A204.1 (cell line): ENCODE measurements around the gene TMOD2.

ENCODE experiments used
- FAIRE-seq: peaks from 2 replicates; lab custom pipeline; 2012; peaks lifted over from hg19 to GRCh38; lab: Jason Lieb, UNC

Gene TMOD2

GRCh38 chr15:51736069-51736468, 15.3 kb upstream of the TMOD2 start:
- no peak for FAIRE-seq

- FAIRE-seq = no peak
Observed at GRCh38 chr15:51736751-51737521, 14.5 kb upstream of the TMOD2 start.

DNA sequence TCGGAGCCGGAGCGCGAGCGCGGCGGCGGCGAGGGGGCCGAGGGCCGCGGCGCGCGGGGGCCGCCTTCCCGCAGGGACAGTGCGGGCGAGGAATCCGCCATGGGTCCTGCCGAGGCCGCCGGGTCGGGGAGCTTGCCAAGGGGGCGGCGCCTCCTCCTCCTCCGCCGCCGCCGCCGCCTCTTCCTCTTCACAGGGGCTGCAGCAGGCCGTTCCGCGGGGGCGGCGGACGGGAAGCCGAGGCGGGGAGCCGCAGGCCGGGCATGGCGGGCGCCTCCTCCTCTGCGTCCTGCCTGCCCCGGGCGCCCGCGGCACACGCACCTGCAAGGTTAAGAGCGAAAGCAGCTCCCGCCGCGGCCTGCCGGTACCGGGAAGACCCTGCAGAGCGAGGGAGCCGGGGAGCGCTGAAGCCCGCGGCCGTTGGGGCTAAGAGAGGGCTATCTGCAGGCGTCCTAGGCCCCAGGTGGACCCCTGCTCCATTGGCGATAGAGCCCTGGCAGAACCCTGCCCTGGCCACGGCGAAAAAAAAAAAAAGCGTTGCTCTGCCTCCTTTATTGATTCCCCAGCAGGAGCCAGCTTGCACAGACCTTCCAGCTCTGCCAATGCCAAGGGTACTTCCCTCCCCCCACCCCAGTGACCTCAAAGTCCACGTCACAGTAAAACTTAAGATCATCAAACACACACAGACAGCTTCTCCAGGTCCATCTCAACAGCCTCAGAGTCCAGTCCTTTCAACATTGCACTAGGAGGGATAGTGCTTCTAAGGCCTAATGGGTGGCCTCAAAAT, 13.7 kb upstream of the TMOD2 start, which contains the start of gene LYSMD2:
Gene LYSMD2 (minus strand): TSS at position 134 of the 784 bp plus-strand sequence. CDS start 33 bp downstream, at position 101.
- FAIRE-seq = no peak

DNA sequence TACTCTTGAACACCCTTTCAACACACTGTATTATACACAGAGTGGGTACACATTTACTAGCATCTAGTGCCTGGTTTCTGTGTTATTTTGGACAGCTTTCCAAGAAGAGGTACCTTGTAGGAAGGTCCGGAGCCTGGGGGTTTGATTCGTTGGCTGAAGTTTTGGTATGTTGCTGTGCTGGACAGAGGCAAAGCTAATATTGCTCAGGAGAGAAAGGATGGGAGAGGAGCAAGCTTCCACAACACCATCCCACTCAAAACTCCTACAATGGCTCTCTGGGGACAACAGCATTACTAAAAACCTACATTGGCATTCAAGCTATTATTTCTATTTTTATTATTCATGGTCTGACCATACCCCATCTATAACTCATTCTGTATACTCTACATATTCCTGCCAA, 12.8 kb upstream of the TMOD2 start:
- FAIRE-seq = no peak

DNA sequence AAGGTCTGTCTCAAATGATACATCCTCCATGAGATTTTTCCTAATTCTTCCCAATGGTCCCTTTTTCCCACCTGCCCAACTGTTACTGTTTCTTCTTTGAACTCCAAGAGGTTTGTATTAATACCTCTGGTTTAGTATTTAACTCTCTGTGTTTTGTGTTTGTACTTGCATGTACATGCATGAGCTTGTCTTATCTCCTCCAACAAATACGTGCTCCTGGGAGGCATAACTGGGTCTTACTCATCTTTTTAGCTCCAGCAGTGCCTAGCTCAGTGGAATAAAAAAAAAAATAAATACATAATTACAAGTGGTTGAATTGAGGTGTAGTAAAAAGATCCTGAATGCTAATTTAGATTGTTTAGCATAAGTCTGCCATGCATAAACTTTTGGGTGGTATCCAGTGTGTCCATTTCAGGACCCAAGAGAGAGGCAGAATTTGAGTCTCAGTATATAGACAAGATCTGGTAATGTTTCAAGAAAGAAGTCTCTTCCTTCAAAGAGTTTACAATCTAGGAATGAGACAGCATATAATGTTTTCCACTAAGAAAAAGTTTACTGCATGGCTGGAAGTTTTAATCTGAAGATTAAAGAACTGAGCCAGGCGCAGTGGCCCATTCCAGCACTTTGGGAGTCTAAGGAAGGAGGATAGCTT, 12.2 kb upstream of the TMOD2 start:
- no peak for FAIRE-seq

- no peak for FAIRE-seq
Observed at GRCh38 chr15:51749307-51749706, 2.1 kb upstream of the TMOD2 start.

DNA sequence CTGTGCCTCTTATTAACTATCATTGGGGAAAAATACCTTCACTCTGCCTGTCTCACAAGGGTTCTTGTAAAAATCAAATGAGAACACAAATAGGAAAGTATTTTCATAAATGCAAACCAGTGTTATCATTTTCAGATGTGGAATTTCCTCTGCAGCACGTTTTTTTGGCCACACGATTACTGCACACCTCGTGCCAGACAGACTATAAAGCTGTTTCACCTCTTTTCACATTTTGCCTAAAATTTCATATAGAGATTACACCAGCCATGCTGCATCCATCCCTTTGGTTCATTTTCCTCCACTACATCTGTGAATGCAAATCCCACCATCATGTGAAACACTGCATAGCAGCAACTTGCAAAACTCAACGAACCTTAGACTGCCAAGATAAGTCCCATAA, 1.2 kb upstream of the TMOD2 start:
- no peak for FAIRE-seq

GRCh38 chr15:51751697-51752683, 593 bp downstream of the TMOD2 start:
- FAIRE-seq = no peak

DNA sequence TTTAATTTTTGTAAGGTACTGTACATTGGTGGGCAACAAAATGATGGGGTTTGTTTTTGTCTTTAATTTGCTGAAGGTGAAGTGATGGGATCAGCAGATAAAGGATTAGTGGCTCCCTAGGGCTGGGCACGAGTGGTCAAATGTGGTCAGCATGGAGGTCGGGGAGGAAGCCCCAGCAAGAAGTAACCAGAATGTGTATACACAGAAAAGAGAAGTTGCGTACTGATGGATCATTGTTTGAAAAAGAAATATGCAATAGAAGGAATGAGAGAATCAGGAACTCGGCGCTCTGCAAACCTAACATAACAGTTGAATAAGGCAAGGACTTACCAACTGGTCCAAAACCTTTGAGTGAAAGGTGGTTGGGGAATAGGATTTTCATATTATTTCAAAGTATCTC, 1.5 kb downstream of the TMOD2 start:
- FAIRE-seq = no peak

- no peak for FAIRE-seq
Observed at GRCh38 chr15:51754267-51754666, 2.9 kb downstream of the TMOD2 start.

DNA sequence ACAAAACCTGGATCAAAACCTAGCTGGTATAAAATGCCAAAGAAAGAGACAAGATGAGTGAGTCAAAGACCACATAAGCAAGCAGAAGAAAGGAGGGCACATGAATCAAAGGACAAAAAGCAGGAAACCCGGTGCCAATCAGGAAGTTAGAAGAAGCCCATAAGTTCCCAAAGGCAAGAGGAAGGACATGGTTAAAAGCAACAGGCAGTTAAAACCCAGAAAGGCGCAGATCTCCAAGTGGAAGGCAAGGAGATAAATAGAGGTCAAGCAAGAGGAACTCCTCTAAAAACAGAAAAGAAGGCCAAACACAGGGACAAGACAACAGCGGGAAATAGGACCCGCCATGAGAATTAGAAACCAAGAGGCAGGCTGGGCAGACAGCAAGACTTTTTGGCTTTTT, 4.4 kb downstream of the TMOD2 start:
- FAIRE-seq = no peak

GRCh38 chr15:51756482-51756881, 5.1 kb downstream of the TMOD2 start:
- FAIRE-seq = no peak

DNA sequence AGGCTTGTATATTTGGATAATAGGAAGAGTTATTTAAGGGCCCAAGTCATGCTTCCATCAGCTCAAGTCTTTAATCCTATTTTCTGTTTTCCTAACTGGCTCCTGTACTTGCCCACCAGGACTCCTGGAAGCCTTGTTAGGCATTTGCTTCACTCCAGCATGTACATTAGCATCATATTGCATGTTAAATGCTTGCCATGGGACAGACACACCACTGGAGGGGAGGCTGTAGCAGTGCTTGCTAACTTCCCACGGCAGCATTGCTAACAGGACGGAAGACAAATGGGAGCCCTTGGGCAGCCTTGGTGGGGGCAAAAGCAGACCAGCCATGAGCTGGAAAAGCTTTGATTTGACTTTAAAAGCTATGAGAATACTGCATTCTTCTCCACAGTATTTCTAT, 6.1 kb downstream of the TMOD2 start:
- no peak for FAIRE-seq

DNA sequence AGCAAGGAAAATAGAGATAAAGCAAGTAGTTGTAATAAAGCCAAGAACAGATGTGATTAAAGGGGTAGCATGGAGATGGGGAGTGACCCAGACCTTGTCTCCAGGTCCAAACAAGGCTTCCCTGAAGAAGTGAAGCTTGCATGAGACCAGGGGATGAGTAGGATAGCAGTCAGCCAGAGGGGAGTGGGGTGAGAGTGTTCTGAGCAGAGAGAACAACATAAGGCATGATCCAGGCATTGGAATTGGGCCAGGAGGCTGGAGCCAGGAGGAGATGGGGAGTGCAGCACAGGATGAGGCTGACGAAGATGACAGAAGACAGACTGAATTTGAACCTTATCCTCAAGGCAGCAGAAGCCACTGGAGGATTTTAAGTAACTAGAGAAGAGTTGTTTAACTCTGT, 7.2 kb downstream of the TMOD2 start:
- no peak for FAIRE-seq

- no peak for FAIRE-seq
Observed at GRCh38 chr15:51759557-51760070, 8.2 kb downstream of the TMOD2 start.

DNA sequence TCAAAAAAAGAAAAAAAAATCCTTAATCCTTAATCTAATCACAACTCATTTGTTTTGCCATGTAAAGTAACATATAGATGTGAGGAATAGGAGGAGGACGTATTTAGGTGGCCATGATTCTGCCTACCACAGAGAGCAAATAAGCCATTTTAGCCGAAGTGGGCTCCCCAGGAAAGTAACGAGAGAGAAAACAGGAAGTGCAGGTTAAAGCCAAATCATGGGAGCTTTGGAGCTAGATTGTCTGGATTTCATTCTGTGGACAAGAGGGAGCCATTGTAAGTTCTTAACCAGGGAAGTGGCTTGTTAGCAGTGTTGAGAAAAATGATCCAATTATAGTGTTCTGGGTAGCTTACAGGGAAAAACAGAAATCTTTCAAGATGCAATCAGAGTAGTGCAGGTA, 9.4 kb downstream of the TMOD2 start:
- FAIRE-seq = no peak

DNA sequence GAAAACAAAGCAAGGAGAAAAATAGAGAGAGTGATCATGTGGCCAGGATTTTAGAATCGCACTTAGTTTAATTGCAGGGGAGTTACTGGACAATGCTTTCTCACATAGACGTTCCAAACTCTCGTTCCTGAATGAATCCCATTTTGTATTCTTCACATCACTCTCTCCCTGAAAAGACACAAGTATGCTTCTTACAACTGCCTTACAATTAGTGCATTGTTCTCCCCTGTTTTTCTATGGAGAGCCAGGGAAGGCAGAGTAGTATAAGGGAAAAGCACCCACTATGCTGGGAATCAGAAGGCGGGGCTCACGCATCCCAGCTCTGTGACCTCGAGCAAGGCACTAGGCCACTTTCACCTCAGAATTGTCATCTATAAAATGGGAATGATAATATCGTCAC, 14.4 kb downstream of the TMOD2 start:
- FAIRE-seq = no peak

DNA sequence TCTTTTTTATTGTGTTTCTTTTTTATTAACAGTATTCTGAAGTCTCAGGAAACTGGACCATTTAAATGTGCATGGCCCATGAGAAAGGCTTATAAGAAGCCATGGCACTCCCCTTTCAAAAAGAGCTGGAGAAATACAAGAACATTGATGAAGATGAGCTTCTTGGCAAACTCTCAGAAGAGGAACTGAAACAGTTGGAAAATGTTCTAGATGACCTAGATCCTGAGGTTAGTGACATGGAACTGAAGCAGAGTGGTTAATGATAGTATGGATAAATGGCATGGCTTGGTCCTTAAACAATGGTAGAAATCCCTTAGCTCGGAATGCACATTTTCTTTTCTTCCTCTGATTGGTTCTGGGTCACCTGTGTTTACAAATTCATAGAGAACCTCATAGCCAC, 14.9 kb downstream of the TMOD2 start:
- no peak for FAIRE-seq

- no peak for FAIRE-seq
Observed at GRCh38 chr15:51768018-51768417, 16.6 kb downstream of the TMOD2 start.

DNA sequence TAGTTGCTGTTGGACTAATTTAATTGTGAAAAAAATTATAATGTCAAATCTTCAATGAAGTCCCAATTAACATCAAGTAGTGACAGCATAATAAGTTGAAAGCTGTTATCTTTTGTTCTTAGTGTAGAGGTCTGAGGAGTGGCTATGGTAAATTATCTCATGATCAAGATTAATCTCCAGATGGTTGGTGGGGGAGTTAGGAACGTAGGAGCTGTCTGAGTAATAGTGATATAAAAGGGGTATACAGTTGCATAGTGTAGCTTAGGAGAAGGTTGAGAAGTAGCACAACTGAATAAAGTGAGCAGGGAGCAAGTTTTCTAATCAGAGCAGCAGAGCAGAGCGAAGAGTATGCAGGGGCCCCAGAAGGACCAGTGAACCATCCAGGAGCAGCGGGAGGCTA, 19.5 kb downstream of the TMOD2 start:
- no peak for FAIRE-seq

GRCh38 chr15:51771773-51772172, 20.4 kb downstream of the TMOD2 start:
- FAIRE-seq = no peak

DNA sequence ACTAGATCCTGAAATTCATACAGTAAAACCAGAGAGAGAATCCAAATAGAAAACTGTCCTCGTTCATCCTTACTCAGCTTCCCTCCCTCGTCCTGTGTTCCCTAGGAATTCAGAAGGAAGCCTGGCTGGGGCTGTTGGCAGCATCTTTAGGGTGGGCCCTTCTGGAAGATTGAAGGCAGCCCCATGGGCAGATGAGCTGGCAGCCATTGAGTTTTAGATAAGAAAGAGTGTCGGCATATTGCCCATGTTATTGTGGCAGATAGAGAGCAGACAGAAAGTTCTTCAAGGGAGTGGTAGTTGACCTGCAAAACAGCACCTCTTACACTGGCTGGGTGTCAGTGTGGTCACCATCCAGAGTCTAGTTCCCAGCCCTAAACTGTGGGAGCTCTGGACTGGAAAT, 23.5 kb downstream of the TMOD2 start:
- FAIRE-seq = no peak
